Head of caudate nucleus (tissue), 42 donors: ENCODE data around the gene KMT5C.

Experiments
- DNase-seq, 42 donors: peaks; one replicate each; pipeline versions ENCODE4 v3.0.0 to v3.0.0-alpha.2; 2020 to 2021; ENCODE audit warnings: mixed read lengths in 7 of 42
- intact Hi-C: fragments of 100-400 bp; cut with DNase I; formaldehyde crosslinking; loops from one replicate; pipeline ENCODE4 v1.15.0; 2022

The KMT5C gene

DNA sequence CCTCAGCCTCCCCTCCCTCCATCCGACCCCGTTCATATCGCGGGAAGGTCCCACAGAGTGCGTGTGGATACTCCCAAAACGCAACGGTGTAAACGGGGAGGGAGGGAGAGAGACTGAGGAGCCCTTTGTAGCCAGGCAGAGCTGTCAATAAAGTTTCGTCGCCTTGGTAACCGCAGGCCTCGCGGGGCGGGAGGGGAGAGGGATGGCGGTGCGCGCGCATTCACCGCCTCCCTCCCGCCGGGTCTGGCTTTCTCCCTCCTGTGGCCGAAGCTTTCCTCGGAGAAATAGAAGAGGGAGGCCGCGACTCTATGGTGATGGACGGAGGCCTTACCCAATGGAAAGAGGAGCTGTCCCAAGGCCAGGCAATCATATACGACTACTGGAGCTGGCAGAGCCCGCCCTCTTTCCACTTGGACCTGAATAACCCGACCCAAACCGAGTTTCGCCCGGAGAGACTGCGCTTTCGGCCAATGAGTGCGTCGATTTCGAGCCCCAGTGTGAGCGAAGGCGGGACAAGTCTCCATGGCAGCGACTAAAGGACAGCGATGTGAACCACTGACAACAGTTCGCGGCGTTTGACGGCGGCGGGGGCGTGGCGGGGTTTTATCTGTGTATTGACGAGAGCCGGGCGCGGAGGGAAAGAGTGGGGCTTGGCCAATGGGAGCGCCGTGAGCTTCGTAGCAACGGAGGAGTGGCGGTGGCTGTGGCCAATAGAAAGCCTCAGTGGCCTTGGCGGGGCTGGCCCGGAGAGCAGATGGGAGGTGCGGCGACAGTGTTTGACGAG, at the start of gene KMT5C:
KMT5C (plus strand) TSS at position 772 of the 784 bp plus-strand sequence. CDS start 2,061 bp downstream, outside the sequence.
- DNase-seq, result peak; percentile 100
- intact Hi-C loops, result loop anchor here (5.0 kb wide), 1 partner anchor 37 kb away; no protein-coding TSS in a partner anchor

DNA sequence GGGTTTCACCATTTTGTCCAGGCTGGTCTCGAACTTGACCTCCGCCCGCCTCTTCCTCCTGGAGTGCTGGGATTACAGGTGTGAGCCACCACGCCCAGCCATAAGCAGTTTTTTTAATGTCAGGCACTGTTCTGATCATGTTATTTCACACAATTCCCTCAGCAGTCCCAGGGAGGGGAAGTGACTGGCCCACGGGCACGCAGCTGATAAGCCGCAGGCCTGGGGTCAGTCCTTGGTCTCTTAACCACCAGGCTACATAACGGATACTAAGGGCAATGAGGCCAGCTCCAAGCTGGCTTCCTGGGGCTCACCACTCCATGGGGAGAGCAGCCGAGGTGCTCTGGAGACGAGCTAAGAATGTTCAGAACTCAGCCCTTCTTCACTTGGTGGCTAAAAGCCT, 42.4 kb upstream of the KMT5C start:
- no peak for DNase-seq
- intact Hi-C loops, result no loop called here

DNA sequence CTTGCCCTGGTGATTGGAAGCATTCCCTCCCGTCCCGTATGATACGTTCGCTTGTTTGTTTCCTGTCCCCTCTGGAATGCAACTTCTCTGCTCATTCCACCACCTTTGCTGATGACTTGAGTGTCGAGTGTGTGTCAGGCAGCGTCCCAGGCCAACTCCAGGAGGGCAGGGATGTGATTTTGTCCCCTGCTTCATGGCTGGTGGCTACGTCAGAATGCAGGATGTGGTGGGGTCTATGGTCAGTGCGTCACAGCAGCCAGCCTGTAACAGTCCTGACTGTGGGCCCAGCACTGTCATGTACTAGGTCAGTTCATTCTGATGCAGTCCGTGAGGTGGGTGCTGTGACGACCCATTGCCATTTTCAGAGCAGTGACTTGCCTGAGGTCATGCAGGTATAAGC, 39.7 kb upstream of the KMT5C start:
- no peak for DNase-seq
- intact Hi-C loops, result loop anchor here (5.0 kb wide), 2 partner anchors 37 to 82 kb away; partner anchors contain the start of genes KMT5C and TMEM238

DNA sequence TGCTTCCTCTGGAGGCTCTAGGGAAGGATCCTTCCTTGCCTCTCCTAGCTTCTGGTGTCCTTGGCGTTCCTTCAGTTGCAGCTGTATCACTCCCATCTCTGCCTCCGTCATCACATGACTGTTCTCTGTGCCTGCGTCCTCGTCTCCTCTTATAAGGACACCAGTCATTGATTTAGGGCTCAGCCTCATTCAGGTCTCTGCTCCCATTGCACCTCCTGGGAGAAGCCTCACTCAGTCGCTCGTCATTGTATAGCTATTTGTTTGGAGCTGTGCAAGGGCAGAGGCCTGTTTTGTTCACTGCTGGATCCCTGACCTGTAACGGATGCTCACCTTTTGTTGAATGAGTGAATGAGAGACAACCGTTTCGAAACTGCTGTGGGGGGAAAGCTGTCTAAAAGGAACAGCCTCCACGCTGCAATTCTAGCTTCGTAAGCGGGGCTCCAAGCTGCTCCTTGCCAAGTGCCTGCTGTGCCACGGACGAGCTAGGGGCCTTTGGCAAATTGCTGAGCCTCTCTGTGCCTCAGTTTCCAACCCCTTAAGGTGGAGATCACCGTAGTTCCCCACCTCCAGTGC, 38.7 kb upstream of the KMT5C start:
- intact Hi-C loops, result loop anchor here (5.0 kb wide), 2 partner anchors 36 to 81 kb away; partner anchors contain the start of genes KMT5C and TMEM238
- DNase-seq, result peak in 41 of 42 donors; percentile 29 to 88 (median 66)

DNA sequence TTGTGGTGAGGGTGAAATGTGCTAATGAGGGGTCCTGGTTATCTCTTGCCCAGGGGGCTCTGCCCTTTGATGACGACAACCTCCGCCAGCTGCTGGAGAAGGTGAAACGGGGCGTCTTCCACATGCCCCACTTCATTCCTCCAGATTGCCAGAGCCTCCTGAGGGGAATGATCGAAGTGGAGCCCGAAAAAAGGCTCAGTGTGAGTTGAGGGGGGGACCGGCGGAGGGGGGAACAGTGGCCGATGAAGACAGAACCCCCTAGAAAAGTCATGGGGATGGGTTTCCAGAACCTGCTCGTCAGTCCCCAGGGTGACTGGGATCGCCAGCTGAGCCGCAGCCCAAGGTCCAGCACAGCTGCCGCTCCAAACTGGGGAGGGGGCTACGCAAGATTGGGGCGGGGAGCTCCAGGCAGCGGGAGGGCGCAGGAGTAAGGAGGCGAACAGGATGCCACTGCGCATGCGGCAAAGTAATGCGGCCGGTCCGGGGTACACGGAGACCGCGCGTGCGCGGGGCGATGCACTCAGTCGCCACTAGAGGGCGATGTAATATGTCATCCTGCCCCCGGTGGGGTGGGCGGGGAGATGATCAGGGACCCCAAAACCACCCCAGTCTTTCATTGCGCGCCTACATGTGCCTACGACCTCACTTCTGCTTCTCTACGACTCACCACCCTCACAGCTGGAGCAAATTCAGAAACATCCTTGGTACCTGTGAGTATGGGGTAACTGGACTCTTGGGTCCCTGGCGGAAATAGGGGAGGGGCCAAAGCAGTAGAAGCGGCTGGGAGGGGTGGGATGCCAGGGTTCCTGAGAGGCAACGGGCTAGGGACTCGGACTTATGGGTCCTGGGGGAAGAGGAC, 38.0 kb upstream of the KMT5C start:
- intact Hi-C loops, result loop anchor here (5.0 kb wide), 2 partner anchors 36 to 81 kb away; partner anchors contain the start of genes KMT5C and TMEM238

DNA sequence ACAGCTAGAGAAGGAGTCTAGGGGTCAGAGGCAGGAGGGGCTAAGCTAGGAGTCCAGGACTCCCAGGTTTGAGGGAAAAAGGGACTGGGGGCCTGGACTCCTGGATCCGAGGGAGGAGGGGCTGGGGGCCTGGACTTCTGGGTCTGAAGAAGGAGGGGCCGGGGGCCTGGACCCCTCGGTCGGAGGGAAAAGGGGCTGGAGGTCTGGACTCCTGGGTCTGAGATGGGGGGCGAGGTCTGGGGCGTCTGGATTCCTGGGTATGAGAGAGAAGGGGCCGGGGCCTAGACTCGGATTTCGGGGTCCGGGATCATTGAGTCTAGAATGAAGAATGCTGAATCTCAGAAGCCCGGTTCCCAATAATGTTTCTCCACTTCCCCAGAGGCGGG, 37.4 kb upstream of the KMT5C start:
- no peak for DNase-seq
- intact Hi-C loops, result loop anchor here (5.0 kb wide), 2 partner anchors 35 to 80 kb away; partner anchors contain the start of genes KMT5C and TMEM238

More for the DNA sequence above, 38.0 kb upstream of the KMT5C start:
- DNase-seq, result peak; percentile 77 to 96 (median 90)

DNA sequence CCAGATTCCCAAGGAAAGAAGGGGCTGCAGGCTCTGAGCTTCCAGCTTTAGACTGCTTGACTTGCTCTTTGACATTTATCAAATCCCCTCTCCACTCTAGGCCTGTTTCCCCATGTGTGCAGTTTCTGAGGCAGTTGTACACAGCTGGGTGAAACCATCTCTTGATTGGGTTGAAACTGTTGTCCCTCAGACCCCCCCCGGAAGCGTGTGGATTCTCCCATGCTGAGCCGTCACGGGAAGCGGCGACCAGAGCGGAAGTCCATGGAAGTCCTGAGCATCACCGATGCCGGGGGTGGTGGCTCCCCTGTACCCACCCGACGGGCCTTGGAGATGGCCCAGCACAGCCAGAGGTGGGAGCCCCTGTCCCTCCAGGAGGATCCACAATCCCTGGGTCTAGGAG, 36.2 kb upstream of the KMT5C start:
- DNase-seq, result no peak
- intact Hi-C loops, result loop anchor here (5.0 kb wide), 2 partner anchors 34 to 79 kb away; partner anchors contain the start of genes KMT5C and TMEM238

DNA sequence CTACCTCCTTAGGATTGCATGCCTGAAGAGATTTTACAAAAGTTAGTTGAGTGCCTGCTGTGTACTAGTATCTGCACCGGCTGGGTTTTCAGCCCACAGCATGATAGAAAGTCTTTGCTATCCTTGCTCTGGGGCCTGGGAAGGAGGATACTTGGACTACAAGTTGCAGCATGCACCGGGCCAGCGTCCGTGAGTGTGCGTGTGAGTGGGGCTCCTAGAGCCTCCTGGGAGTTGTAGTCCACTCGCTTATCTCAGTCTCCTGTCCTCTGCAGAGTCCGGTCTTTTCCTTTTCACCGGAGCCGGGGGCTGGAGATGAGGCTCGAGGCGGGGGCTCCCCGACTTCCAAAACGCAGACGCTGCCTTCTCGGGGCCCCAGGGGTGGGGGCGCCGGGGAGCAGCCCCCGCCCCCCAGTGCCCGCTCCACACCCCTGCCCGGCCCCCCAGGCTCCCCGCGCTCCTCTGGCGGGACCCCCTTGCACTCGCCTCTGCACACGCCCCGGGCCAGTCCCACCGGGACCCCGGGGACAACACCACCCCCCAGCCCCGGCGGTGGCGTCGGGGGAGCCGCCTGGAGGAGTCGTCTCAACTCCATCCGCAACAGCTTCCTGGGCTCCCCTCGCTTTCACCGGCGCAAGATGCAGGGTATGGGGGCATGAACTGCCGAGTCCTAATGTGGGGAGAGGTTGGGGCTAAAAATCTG, 35.2 kb upstream of the KMT5C start:
- DNase-seq, result no peak

DNA sequence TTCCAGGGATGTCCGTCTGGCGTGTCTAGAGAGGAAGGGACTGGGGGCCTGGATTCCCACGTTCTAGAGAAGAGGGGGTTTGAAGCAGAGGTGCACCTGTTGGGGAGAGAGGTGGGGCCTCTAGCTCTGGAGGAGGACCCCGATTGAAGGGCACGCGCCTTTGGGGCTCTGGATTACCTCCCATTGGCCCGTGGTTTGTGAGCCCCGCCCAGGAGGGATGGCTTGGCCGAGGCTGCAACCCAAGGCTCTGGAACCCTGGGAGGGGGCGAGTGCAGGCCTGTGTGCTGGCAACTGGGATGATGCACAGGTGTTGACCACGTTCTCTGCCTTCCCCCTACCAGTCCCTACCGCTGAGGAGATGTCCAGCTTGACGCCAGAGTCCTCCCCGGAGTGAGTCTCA, 34.7 kb upstream of the KMT5C start:
- intact Hi-C loops, result loop anchor here (5.0 kb wide), 2 partner anchors 32 to 77 kb away; partner anchors contain the start of genes KMT5C and TMEM238

More for the DNA sequence above, 35.2 kb upstream of the KMT5C start:
- intact Hi-C loops, result loop anchor here (5.0 kb wide), 2 partner anchors 33 to 78 kb away; partner anchors contain the start of genes KMT5C and TMEM238

DNA sequence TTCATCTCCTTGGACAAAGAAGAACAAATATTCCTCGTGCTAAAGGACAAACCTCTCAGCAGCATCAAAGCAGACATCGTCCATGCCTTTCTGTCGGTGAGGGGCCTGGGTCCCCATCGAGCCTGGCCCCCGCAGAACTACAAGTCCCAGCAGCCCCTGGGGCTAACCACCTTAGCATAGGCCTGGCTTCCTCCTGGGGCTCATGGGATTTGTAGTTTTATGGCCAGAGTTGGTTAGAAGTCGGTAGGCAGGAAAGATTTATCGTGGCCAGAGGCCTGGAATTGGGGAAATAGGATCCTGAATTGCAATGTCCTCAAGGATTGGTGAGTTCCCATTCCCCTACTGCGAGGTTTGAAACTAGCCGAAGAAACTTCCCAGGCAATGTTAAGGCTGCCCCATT, 34.2 kb upstream of the KMT5C start:
- intact Hi-C loops, result no loop called here
- peak in 11 of 42 donors; percentile 15 to 61 (median 36) for DNase-seq

More for the DNA sequence above, 34.7 kb upstream of the KMT5C start:
- no peak for DNase-seq

DNA sequence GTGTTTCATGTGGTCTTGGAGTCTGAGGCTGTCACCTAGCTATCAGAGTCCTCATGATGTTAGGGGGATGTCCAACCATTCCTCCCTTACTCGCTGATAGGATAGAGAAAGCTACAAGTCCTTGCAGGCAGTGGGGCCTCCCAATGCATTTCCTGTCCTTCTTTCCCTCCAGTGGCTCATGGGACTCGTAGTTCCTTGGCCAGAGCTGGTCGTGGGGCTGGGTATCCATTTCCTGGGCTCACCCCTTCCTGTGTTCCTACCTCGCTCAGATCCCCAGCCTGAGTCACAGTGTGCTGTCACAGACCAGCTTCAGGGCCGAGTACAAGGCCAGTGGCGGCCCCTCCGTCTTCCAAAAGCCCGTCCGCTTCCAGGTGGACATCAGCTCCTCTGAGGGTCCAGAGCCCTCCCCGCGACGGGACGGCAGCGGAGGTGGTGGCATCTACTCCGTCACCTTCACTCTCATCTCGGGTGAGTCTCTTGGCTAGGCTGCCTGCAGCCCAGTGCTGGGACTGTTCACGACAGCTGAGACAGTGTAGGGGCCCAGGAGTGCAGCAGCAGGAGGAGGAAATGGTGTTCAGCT, 33.6 kb upstream of the KMT5C start:
- intact Hi-C loops, result no loop called here
- DNase-seq, result no peak

DNA sequence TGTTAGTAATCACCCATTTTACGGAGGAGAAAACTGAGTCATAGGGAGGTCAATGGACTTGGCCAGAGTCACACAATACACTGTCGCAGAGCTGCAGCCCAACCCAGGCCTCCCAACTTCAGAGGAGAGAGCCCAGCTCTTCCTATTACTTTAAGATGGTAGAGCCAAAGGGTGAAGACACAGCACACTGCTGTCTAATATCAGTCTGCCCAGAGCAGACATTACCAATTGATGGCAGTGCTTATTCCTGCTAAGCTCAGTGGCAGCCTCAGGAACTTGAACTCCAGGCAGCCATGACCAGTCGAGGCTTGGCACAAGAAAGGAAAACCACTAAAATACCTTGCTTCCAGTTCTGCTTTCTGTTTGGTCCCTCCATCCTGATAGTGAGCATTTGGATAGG, 33.0 kb upstream of the KMT5C start:
- intact Hi-C loops, result no loop called here
- DNase-seq, result no peak

DNA sequence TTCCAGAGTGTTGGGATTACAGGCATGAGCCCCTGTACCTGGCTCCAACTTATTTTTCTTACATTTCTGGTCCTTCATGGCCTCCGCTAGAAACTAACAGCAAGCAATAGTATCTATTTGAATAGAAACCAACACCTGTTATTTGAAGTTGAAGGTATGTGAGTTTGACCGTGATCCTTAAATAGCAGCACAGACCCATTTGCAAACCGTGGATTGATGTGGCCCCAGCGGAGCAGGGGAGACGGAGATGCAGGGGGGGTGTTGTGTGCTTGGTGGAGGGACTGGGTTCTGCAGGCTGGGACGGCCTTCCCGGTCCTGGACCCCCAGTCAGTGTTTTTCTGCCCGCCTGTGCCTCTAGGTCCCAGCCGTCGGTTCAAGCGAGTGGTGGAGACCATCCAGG, 31.4 kb upstream of the KMT5C start:
- peak in 1 of 42 donors; percentile 11 for DNase-seq
- intact Hi-C loops, result no loop called here

DNA sequence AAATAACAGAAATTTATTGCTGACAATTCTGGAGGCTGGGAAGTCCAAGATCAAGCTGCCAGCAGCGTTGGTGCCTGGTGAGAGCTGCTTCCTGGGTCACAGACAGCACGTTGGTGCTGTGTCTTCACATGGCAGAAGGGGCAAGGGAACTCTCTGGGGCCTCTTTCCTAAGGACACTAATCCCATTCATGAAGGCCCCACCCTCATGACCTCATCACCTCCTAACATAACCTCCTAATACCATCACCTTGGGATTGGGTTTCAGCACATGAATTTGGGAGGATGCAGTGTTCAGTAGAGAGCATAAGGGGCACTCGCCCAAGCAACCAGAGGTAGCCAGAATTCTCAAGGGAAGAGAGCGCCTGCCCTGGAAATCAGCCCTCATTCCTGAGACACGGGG, 30.2 kb upstream of the KMT5C start:
- DNase-seq, result no peak
- intact Hi-C loops, result no loop called here

DNA sequence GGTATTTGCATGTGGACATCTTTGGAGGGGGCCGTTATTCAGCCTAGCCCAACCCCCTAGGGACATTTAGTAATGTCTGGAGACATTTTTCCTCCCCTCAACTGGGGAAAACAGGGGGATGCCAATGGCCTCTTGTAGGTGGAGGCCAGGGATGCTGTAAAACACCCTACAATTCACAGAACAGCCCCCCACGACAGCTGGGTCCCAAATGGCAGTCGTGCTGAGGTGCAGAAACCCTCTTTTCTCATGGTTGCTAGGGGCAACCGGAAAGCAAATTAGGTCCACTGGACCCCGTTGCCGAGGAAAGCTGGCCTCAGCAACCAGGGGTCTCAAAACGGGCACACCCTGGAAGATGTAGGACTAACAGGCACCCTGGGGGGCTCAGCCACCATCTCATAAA, 29.2 kb upstream of the KMT5C start:
- intact Hi-C loops, result no loop called here
- no peak for DNase-seq

DNA sequence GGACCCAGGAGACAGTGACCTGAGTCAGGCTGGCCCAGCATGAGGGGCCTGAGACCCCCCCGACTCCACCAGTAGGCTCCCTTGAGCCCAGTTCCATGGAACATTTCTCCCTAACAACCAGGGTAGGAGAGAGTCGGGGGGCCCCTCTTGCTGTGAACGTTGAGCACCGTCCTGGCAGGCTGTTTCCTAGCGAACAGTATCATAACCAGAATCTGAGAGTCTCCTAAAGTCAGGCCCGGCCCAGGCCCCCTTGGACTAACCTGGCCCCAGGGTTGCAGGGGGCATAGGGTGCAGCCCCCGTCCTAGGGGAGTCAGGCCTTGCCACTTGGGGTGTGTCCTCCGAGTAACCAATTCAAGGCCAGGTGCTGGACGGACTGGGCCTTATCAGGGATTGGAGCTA, 28.3 kb upstream of the KMT5C start:
- intact Hi-C loops, result no loop called here
- no peak for DNase-seq

DNA sequence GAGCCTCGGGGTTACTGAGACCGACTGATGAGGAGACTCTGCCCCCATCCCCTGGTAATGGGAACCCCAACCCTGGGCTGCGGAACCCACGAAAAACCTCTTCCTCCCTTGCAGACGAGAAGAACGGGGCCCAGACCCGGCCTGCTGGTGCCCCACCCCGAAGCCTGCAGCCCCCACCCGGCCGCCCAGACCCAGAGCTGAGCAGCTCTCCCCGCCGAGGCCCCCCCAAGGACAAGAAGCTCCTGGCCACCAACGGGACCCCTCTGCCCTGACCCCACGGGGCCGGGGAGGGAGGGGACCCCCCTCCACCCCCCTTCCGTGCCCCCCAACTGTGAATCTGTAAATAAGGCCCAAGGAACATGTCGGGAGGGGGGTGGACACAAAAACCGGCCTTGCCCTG, 27.9 kb upstream of the KMT5C start:
- intact Hi-C loops, result no loop called here
- DNase-seq, result no peak
